K562 (cell line): ENCODE measurements around the gene CCDC192. TPM values are rescaled to one million over a fixed set of nuclear protein-coding genes. Genes with fewer than 3 reads are reported as not detected.
"Not testable (repeated sequence)": the region's sequence is repeated elsewhere in the genome, so short reads cannot be mapped to it uniquely, and the experiment has no call there.

Source experiments
- ATAC-seq: fragments of 200-7000 bp; cut with Tn5 transposase; 3 replicates; pipeline ENCODE4 v1.9.1; 2020; ENCODE audit warnings: moderate library complexity
- BruUV-seq: library from RNA; stranded (reverse); fragments of 400-500 nt; replicated peaks from 2 replicates; lab custom pipeline; 2021; lab: Mats Ljungman, UMichigan
- CTCF ChIA-PET: fragments of 300-600 bp; formaldehyde crosslinking; extraction: SDS; loops from one replicate; lab custom pipeline; 2021; ENCODE audit warnings: low intra/inter-chr PET ratio; lab: Yijun Ruan, JAX
- POLR2A ChIA-PET: fragments of 300-600, 350-650 bp; sonication (Branson Sonifier 250); formaldehyde crosslinking; extraction: SDS; loops from one replicate; lab custom pipeline; 2021; ENCODE audit warnings: antibody characterized with exemption, inconsistent platforms; lab: Yijun Ruan, JAX
- DNase-seq, 4 experiments: peaks; one replicate each; pipeline versions ENCODE4 v3.0.0 to v3.0.0-alpha.2; 2011 to 2018; ENCODE audit warnings: low spot score in 3 of 4, mixed read lengths in 3 of 4; ENCODE audit errors: extremely low read depth in 1 of 4
- FAIRE-seq: peaks from 2 replicates; lab custom pipeline; 2011; peaks lifted over from hg19 to GRCh38; lab: Jason Lieb, UNC
- H2AFZ ChIP-seq: 2 replicates; pipeline ENCODE4 v1.6.0; 2011; ENCODE audit warnings: low read depth, low read length, control low read depth, inconsistent platforms
- H3K27ac ChIP-seq: fragments of 200-600 bp; 3 replicates; pipeline ENCODE4 v1.8.0; 2011; ENCODE audit warnings: low read depth, mild to moderate bottlenecking, control low read depth, inconsistent platforms, low read length, moderate library complexity, mixed read lengths; ENCODE audit errors: extremely low read depth
- H3K27me3 ChIP-seq, 2 experiments: fragments of 300-600 bp in 1 of 2; 2 replicates in 1 of 2; 3 replicates in 1 of 2; pipeline versions ENCODE4 v1.6.0 to v1.8.0; 2011; ENCODE audit warnings: inconsistent platforms in 2 of 2, low read length in 2 of 2, mild to moderate bottlenecking in 1 of 2, mixed read lengths in 1 of 2, moderate library complexity in 1 of 2; ENCODE audit not compliant: control insufficient read depth in 2 of 2, insufficient read depth in 2 of 2
- H3K36me3 ChIP-seq: fragments of 300-600 bp; 3 replicates; pipeline ENCODE4 v1.8.0; 2011; ENCODE audit warnings: mild to moderate bottlenecking, low read length, inconsistent platforms; ENCODE audit not compliant: control insufficient read depth, insufficient read depth
- H3K4me1 ChIP-seq, 2 experiments: fragments of 200-600 bp in 1 of 2; replicated peaks in 1 of 2; 2 replicates in 1 of 2; 3 replicates in 1 of 2; pipeline versions ENCODE4 v1.5.1 to v1.8.0; 2011; ENCODE audit warnings: inconsistent platforms in 2 of 2, low read length in 2 of 2, mild to moderate bottlenecking in 1 of 2, mixed read lengths in 1 of 2, moderate library complexity in 1 of 2; ENCODE audit not compliant: control insufficient read depth in 2 of 2, insufficient read depth in 2 of 2
- H3K4me2 ChIP-seq: 2 replicates; pipeline ENCODE4 v1.6.1; 2011; ENCODE audit warnings: low read length, control low read depth, inconsistent platforms, mixed read lengths; ENCODE audit not compliant: insufficient read depth
- H3K4me3 ChIP-seq: fragments of 200-600 bp; sonication (generic), shearing (Covaris generic); 2 replicates; pipeline ENCODE4 v1.5.1; 2016; ENCODE audit warnings: control low read depth, inconsistent platforms
- H3K79me2 ChIP-seq: fragments of 200-600 bp; 3 replicates; pipeline ENCODE4 v1.8.0; 2011; ENCODE audit warnings: low read length, inconsistent platforms; ENCODE audit not compliant: control insufficient read depth, insufficient read depth
- H3K9ac ChIP-seq, 2 experiments: 2 replicates each; pipeline versions ENCODE4 v1.6.0 to v1.6.1; 2011; ENCODE audit warnings: low read depth in 2 of 2, low read length in 2 of 2, control low read depth in 1 of 2, inconsistent platforms in 1 of 2, mild to moderate bottlenecking in 1 of 2, mixed read lengths in 1 of 2; ENCODE audit not compliant: insufficient read depth in 1 of 2
- H3K9me1 ChIP-seq: one replicate; pipeline ENCODE4 v1.6.0; 2011; ENCODE audit warnings: inconsistent platforms, mild to moderate bottlenecking, low read length, moderate library complexity; ENCODE audit not compliant: control insufficient read depth, insufficient read depth
- H3K9me3 ChIP-seq: replicated peaks from 2 replicates; pipeline ENCODE4 v1.5.1; 2011; ENCODE audit warnings: low read depth, low read length, inconsistent platforms; ENCODE audit not compliant: control insufficient read depth, insufficient read depth
- H4K20me1 ChIP-seq: replicated peaks from 2 replicates; pipeline ENCODE4 v1.6.1; 2011; ENCODE audit warnings: low read length, inconsistent platforms, mixed read lengths; ENCODE audit not compliant: control insufficient read depth, insufficient read depth
- CGGBP1 ChIP-seq: fragments of 250-450 bp; sonication (Bioruptor Pico); IDR thresholded peaks from 2 replicates; pipeline ENCODE4 v1.9.0; 2021; ENCODE audit warnings: mild to moderate bottlenecking
- IFI16 ChIP-seq: fragments of 250-450 bp; sonication (Bioruptor Pico); IDR thresholded peaks from 2 replicates; pipeline ENCODE4 v2.1.2; 2022; ENCODE audit warnings: mild to moderate bottlenecking, inconsistent platforms
- MBD1 ChIP-seq: fragments of 250-450 bp; sonication (Bioruptor Pico); IDR thresholded peaks from 2 replicates; pipeline ENCODE4 v1.8.0; 2022; ENCODE audit warnings: inconsistent platforms
- NFRKB ChIP-seq: fragments of 450-650 bp; IDR thresholded peaks from 2 replicates; pipeline ENCODE4 v1.6.1; 2016; ENCODE audit warnings: low read depth
- SMAD4 ChIP-seq: fragments of 250-450 bp; sonication (Bioruptor Pico); conservative IDR thresholded peaks from 2 replicates; pipeline ENCODE4 v1.8.0; 2021; ENCODE audit warnings: inconsistent platforms, mild to moderate bottlenecking, moderate library complexity
- SPI1 ChIP-seq: IDR thresholded peaks from 2 replicates; pipeline ENCODE4 v1.6.1; 2011; ENCODE audit warnings: low read depth, low read length, control low read depth, borderline replicate concordance
- ZBTB7A ChIP-seq: IDR thresholded peaks from 2 replicates; pipeline ENCODE4 v1.6.1; 2011; ENCODE audit warnings: low read depth, mild to moderate bottlenecking, low read length, moderate library complexity, borderline replicate concordance; ENCODE audit not compliant: control insufficient read depth
- ZFP91 ChIP-seq: sonication (generic); formaldehyde crosslinking; IDR thresholded peaks from 2 replicates; pipeline ENCODE4 v1.8.0; 2022; ENCODE audit warnings: mild to moderate bottlenecking, missing genetic modification reagents
- ZNF174 ChIP-seq: fragments of 250-450 bp; sonication (Bioruptor Pico); IDR thresholded peaks from 2 replicates; pipeline ENCODE4 v1.4.0; 2020; ENCODE audit warnings: mild to moderate bottlenecking
- WGBS: fragments of 100-300 bp; shearing (Covaris generic); methylation state at CpG from one replicate; pipeline ENCODE4 v1.1.6; 2016; ENCODE audit warnings: low coverage, mixed read lengths; ENCODE audit not compliant: insufficient coverage; ENCODE audit errors: missing lambda C conversion rate; 5-methylcytosine and 5-hydroxymethylcytosine counted together
- in situ Hi-C: fragments of 300-500 bp; cut with MboI; formaldehyde crosslinking; loops from 4 replicates; pipeline ENCODE4 v1.15.0; 2018; ENCODE audit warnings: inconsistent platforms, mixed read lengths
- intact Hi-C: fragments of 100-400 bp; cut with micrococcal nuclease; formaldehyde crosslinking; loops from 2 replicates; pipeline ENCODE4 v1.14.2; 2022
- polyA plus RNA-seq, 8 experiments: library from polyadenylated mRNA; depleted of rRNA in 4 of 8; stranded (reverse) in 5 of 8; unstranded in 3 of 8; fragments of >200 nt; fragmentation: Nextera tagmentation in 2 of 8; fragmentation: Illumina TruSeq in 1 of 8; extraction: Ambion mirVana in 2 of 8; extraction: Trizol in 1 of 8; gene quantifications; 2 replicates each; pipeline versions ENCODE4 v1.2.1 to v1.2.3, GENCODE V29; 2011 to 2014; ENCODE audit warnings: inconsistent platforms in 1 of 8, missing spikeins in 1 of 8
- total RNA-seq, 7 experiments: library from RNA; depleted of rRNA in 6 of 7; stranded (reverse); fragments of >200 nt in 6 of 7; fragmentation: Illumina TruSeq in 2 of 7; extraction: Trizol in 2 of 7; gene quantifications; 2 replicates each; pipeline versions ENCODE4 v1.2.1 to v1.2.3, GENCODE V29; 2011 to 2021; ENCODE audit warnings: low replicate concordance in 1 of 7
- TF ChIP-seq, protein P1 (sequence below): IDR thresholded peaks from 2 replicates; pipeline ENCODE4 v1.6.1; 2016; ENCODE audit warnings: missing genetic modification characterization, missing compliant biosample characterization
- TF ChIP-seq, protein P2 (sequence below): fragments of 450-650 bp; IDR thresholded peaks from 2 replicates; pipeline ENCODE4 v1.6.1; 2018; ENCODE audit warnings: mild to moderate bottlenecking, low read depth; ENCODE audit not compliant: partially characterized antibody

CCDC192 gene
- total and polyA plus RNA-seq, 9 of the 15 experiments (the other 6 are each of a cell fraction or from before 2014, with no cell fraction given): 0.21 to 0.66 (median 0.38) TPM; not detected in 2

GRCh38 chr5:127707209-127707608 is 4.0 kb downstream of the CCDC192 start (continued):
- TF ChIP-seq ZFP91 (CRISPR knock-in tag): no peak
- no peak for TF ChIP-seq IFI16 (CRISPR knock-in tag)
- TF ChIP-seq ZNF174: no peak
- TF ChIP-seq SPI1: no peak
- no peak for TF ChIP-seq MBD1 (CRISPR knock-in tag)
- no peak for TF ChIP-seq ZBTB7A
- TF ChIP-seq NFRKB: no peak
- TF ChIP-seq CGGBP1 (CRISPR knock-in tag): no peak
- no peak for TF ChIP-seq SMAD4
- TF ChIP-seq, protein P1, sequence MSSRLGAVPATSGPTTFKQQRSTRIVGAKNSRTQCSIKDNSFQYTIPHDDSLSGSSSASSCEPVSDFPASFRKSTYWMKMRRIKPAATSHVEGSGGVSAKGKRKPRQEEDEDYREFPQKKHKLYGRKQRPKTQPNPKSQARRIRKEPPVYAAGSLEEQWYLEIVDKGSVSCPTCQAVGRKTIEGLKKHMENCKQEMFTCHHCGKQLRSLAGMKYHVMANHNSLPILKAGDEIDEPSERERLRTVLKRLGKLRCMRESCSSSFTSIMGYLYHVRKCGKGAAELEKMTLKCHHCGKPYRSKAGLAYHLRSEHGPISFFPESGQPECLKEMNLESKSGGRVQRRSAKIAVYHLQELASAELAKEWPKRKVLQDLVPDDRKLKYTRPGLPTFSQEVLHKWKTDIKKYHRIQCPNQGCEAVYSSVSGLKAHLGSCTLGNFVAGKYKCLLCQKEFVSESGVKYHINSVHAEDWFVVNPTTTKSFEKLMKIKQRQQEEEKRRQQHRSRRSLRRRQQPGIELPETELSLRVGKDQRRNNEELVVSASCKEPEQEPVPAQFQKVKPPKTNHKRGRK: no peak
- TF ChIP-seq, protein P2, sequence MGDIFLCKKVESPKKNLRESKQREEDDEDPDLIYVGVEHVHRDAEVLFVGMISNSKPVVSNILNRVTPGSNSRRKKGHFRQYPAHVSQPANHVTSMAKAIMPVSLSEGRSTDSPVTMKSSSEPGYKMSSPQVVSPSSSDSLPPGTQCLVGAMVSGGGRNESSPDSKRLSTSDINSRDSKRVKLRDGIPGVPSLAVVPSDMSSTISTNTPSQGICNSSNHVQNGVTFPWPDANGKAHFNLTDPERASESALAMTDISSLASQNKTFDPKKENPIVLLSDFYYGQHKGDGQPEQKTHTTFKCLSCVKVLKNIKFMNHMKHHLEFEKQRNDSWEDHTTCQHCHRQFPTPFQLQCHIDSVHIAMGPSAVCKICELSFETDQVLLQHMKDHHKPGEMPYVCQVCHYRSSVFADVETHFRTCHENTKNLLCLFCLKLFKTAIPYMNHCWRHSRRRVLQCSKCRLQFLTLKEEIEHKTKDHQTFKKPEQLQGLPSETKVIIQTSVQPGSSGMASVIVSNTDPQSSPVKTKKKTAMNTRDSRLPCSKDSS: no peak

DNA sequence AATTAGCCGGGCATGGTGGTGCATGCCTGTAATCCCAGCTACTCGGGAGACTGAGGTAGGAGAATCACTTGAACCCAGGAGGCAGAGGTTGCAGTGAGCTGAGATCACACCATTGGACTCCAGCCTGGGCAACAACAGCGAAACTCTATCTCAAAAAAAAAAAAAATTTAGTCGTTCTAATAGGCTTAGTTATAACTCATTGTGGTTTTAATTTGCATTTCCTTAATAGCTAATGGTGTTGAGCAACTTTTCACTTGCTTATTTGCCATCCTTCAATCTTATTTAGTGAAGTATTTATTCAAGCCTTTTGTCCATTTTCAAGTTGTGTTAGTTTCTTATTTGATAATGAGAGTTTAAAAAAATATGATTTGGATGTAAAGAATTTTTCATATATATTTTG is 9.9 kb downstream of the CCDC192 start:
- H3K4me3 ChIP-seq, H3K9me3 ChIP-seq, intact Hi-C loops, H3K36me3 ChIP-seq, H3K4me2 ChIP-seq, FAIRE-seq, in situ Hi-C loops, H3K9me1 ChIP-seq, ATAC-seq, DNase-seq, H3K27ac ChIP-seq, H3K9ac ChIP-seq, BruUV-seq, H3K27me3 ChIP-seq, H4K20me1 ChIP-seq, CTCF ChIA-PET, H3K4me1 ChIP-seq, H3K79me2 ChIP-seq, H2AFZ ChIP-seq: not testable (repeated sequence)
- 0% methylated on average over 3 of the region's 4 CpGs for WGBS
- POLR2A ChIA-PET: interaction anchor here (0.6 kb wide), 1 partner anchor 1172 kb away, joined by 4 read pairs; no protein-coding TSS in a partner anchor
